ENCODE measurements around the gene BUD13.

- TF ChIP-seq TAF1 (IDR thresholded peaks at IDR 0.05; ENCODE audit: borderline replicate concordance, insufficient read depth, low read length) (no peak), REST (IDR thresholded peaks at IDR 0.05; ENCODE audit: insufficient read depth in 1 of 2, low read depth in 2 of 2, low read length in 2 of 2) (no peak), SIN3A (IDR thresholded peaks at IDR 0.05; ENCODE audit: borderline replicate concordance, insufficient read depth, low read length) (no peak), POLR2AphosphoS5 (IDR thresholded peaks at IDR 0.05; ENCODE audit: low read depth, low read length) (no peak)
Measured at GRCh38 chr11:116800610-116801009, 27.8 kb upstream of the BUD13 start.
